Lung (tissue), 12 donors: ENCODE measurements around the gene TOE1. TPM values are rescaled to one million over a fixed set of nuclear protein-coding genes. Genes with fewer than 3 reads are reported as not detected.

Experiments used
- ATAC-seq: fragments of 200-7000 bp; cut with Tn5 transposase; one replicate; pipeline ENCODE4 v1.9.1; 2020; ENCODE audit warnings: moderate number of reproducible peaks; ENCODE audit not compliant: insufficient read depth, low FRiP score
- DNase-seq, 3 donors: peaks; one replicate each; pipeline ENCODE4 v3.0.0-alpha.2; 2013 to 2017
- H3K27ac ChIP-seq, 2 donors: one replicate each; pipeline ENCODE4 v1.5.1; 2013; ENCODE audit warnings: mild to moderate bottlenecking in 2 of 2, moderate library complexity in 2 of 2, control low read depth in 1 of 2, inconsistent platforms in 1 of 2, low read depth in 1 of 2, low read length in 1 of 2
- H3K27me3 ChIP-seq, 3 donors: one replicate each; pipeline ENCODE4 v1.5.1; 2013; ENCODE audit warnings: low read length in 2 of 3; ENCODE audit not compliant: control insufficient read depth in 3 of 3, insufficient read depth in 3 of 3
- H3K36me3 ChIP-seq, 4 donors: one replicate each; pipeline ENCODE4 v1.5.1; 2013; ENCODE audit warnings: low read length in 4 of 4, mild to moderate bottlenecking in 1 of 4, moderate library complexity in 1 of 4; ENCODE audit not compliant: control insufficient read depth in 4 of 4, insufficient read depth in 4 of 4
- H3K4me1 ChIP-seq, 5 donors: one replicate each; pipeline ENCODE4 v1.5.1; 2013; ENCODE audit warnings: low read length in 5 of 5, mild to moderate bottlenecking in 2 of 5, moderate library complexity in 1 of 5; ENCODE audit not compliant: control insufficient read depth in 5 of 5, insufficient read depth in 5 of 5
- H3K4me3 ChIP-seq: one replicate; pipeline ENCODE4 v1.5.1; 2013; ENCODE audit warnings: mild to moderate bottlenecking, control low read depth, moderate library complexity
- H3K9ac ChIP-seq, 2 donors: one replicate each; pipeline ENCODE4 v1.5.1; 2013; ENCODE audit warnings: low read length in 2 of 2, control low read depth in 1 of 2; ENCODE audit not compliant: insufficient read depth in 1 of 2
- H3K9me3 ChIP-seq, 4 donors: one replicate each; pipeline ENCODE4 v1.5.1; 2013; ENCODE audit warnings: low read length in 3 of 4, mild to moderate bottlenecking in 1 of 4, moderate library complexity in 1 of 4; ENCODE audit not compliant: control insufficient read depth in 4 of 4, insufficient read depth in 3 of 4
- CTCF ChIP-seq: IDR thresholded peaks from 2 replicates; pipeline ENCODE4 v1.5.1; 2012; ENCODE audit warnings: mild to moderate bottlenecking; ENCODE audit errors: control extremely low read depth, extremely low read depth
- WGBS, 2 donors: extraction: QIAGEN DNeasy Blood & Tissue Kit; methylation state at CpG; one replicate each; pipeline ENCODE4 v1.1.7; 2013; 5-methylcytosine and 5-hydroxymethylcytosine counted together
- polyA plus RNA-seq, 2 donors: library from polyadenylated mRNA; stranded (reverse); fragments of 200-250 nt; gene quantifications; one replicate each; pipeline ENCODE4 v1.2.1, GENCODE V29; 2013
- total RNA-seq, 2 donors: library from RNA; depleted of rRNA in 1 of 2; stranded (reverse); fragments of >200 nt in 1 of 2; gene quantifications; one replicate each; pipeline ENCODE4 v1.2.1, GENCODE V29; 2014 to 2021
- donor health status: control.
- donor health status: control.
- donor health status: Bipolar disorder and iron deficiency.
- donor health status: healthy.
- donor health status: DM: yes; HTN: yes; CAD: no.

TOE1 gene
- total and polyA plus RNA-seq, 4 donors = 5.3 to 10.9 (median 8.5) TPM

GRCh38 chr1:45299296-45299695 is 40.7 kb upstream of the TOE1 start:
- DNase-seq = no peak
- H3K36me3 ChIP-seq = no peaks in the 10 kb centered on the region
- no peak for TF ChIP-seq CTCF
- WGBS, 2 donors = 78 to 79% methylated on average over 1 of the region's 1 CpG
- H3K27ac ChIP-seq = no peak overlapping the region
- no peaks in the 10 kb centered on the region for H3K9me3 ChIP-seq
- no peaks in the 10 kb centered on the region for H3K27me3 ChIP-seq
- H3K4me3 ChIP-seq = no peak overlapping the region
- no peak overlapping the region for H3K9ac ChIP-seq
- ATAC-seq = no peak
- H3K4me1 ChIP-seq = peaks cover 0 to 2% (median 0%) of the 10 kb centered on the region in 5 donors

GRCh38 chr1:45299981-45300668 is 39.8 kb upstream of the TOE1 start:
- 12 to 17% methylated on average over 4 of the region's 4 CpGs for WGBS, 2 donors
- DNase-seq = peak; percentile 61 to 88 (median 83)

GRCh38 chr1:45300669-45300997 is 39.3 kb upstream of the TOE1 start:
- no peak for ATAC-seq
- no peak for TF ChIP-seq CTCF
- WGBS, 2 donors = 77 to 89% methylated on average over 2 of the region's 2 CpGs

More at GRCh38 chr1:45299981-45300668, 39.8 kb upstream of the TOE1 start:
- no peak overlapping the region for H3K4me3 ChIP-seq
- H3K36me3 ChIP-seq = no peaks in the 10 kb centered on the region
- no peak overlapping the region for H3K9ac ChIP-seq
- H3K27ac ChIP-seq = no peak overlapping the region
- ATAC-seq = no peak
- no peaks in the 10 kb centered on the region for H3K27me3 ChIP-seq
- H3K4me1 ChIP-seq = peaks cover 0 to 8% (median 5%) of the 10 kb centered on the region in 5 donors
- peak; percentile 60 for TF ChIP-seq CTCF
- H3K9me3 ChIP-seq = no peaks in the 10 kb centered on the region

More at GRCh38 chr1:45300669-45300997, 39.3 kb upstream of the TOE1 start:
- no peaks in the 10 kb centered on the region for H3K27me3 ChIP-seq
- H3K9me3 ChIP-seq = no peaks in the 10 kb centered on the region
- DNase-seq = no peak
- peaks cover 0 to 8% (median 5%) of the 10 kb centered on the region in 5 donors for H3K4me1 ChIP-seq
- H3K27ac ChIP-seq = no peak overlapping the region
- no peak overlapping the region for H3K4me3 ChIP-seq
- H3K36me3 ChIP-seq = no peaks in the 10 kb centered on the region
- no peak overlapping the region for H3K9ac ChIP-seq
